ENCODE results near the gene CMTM2.
"Not testable (repeated sequence)": the region's sequence is repeated elsewhere in the genome, so short reads cannot be mapped to it uniquely, and the experiment has no call there.

The CMTM2 gene

GRCh38 chr16:66581246-66581952, 2.1 kb downstream of the CMTM2 start:
- no peak for DNase-seq (ENCODE audit: low read depth in 3 of 3)

- no peak for DNase-seq (ENCODE audit: low read depth in 3 of 3)
Measured at GRCh38 chr16:66585481-66586239, 6.4 kb downstream of the CMTM2 start.

- no peak for DNase-seq (ENCODE audit: low read depth in 3 of 3)
Measured at GRCh38 chr16:66587881-66588600, 8.8 kb downstream of the CMTM2 start.

GRCh38 chr16:66588981-66589713, 9.9 kb downstream of the CMTM2 start:
- peak in 2 of 3 experiments; percentile 26 to 41 for DNase-seq (ENCODE audit: low read depth in 3 of 3)

- DNase-seq (ENCODE audit: low read depth in 3 of 3), result no peak
Measured at GRCh38 chr16:66590322-66590721, 11.1 kb downstream of the CMTM2 start.

- DNase-seq (ENCODE audit: low read depth in 3 of 3), result no peak
Measured at GRCh38 chr16:66591018-66591417, 11.8 kb downstream of the CMTM2 start.

- no peak for DNase-seq (ENCODE audit: low read depth in 3 of 3)
Measured at GRCh38 chr16:66592241-66592640, 13.0 kb downstream of the CMTM2 start.

- DNase-seq (ENCODE audit: low read depth in 3 of 3), result no peak
Measured at GRCh38 chr16:66592814-66593213, 13.6 kb downstream of the CMTM2 start.

GRCh38 chr16:66594739-66595138, 15.5 kb downstream of the CMTM2 start:
- DNase-seq (ENCODE audit: low read depth in 3 of 3), result no peak

GRCh38 chr16:66596559-66596958, 17.3 kb downstream of the CMTM2 start:
- not testable (repeated sequence) for DNase-seq (ENCODE audit: low read depth in 3 of 3)

- no peak for DNase-seq (ENCODE audit: low read depth in 3 of 3)
Measured at GRCh38 chr16:66596986-66597848, 18.0 kb downstream of the CMTM2 start.

GRCh38 chr16:66598111-66598510, 18.8 kb downstream of the CMTM2 start:
- no peak for DNase-seq (ENCODE audit: low read depth in 3 of 3)

GRCh38 chr16:66599726-66600125, 20.5 kb downstream of the CMTM2 start:
- DNase-seq (ENCODE audit: low read depth in 3 of 3), result no peak

- no peak for DNase-seq (ENCODE audit: low read depth in 3 of 3)
Measured at GRCh38 chr16:66600477-66600876, 21.2 kb downstream of the CMTM2 start.

GRCh38 chr16:66601471-66601870, 22.2 kb downstream of the CMTM2 start:
- no peak for DNase-seq (ENCODE audit: low read depth in 3 of 3)

GRCh38 chr16:66603537-66604375, 24.5 kb downstream of the CMTM2 start:
- peak; percentile 39 to 56 (median 46) for DNase-seq (ENCODE audit: low read depth in 3 of 3)

- peak; percentile 52 to 70 (median 62) for DNase-seq (ENCODE audit: low read depth in 3 of 3)
Measured at GRCh38 chr16:66604376-66605176, 25.3 kb downstream of the CMTM2 start, which contains the start of gene CMTM3. CMTM3 (plus strand) TSS chr16:66604704; CDS start chr16:66604806, 102 bp downstream.

GRCh38 chr16:66605177-66605978, 26.1 kb downstream of the CMTM2 start:
- DNase-seq (ENCODE audit: low read depth in 3 of 3), result peak; percentile 21 to 32 (median 27)
